Gastrocnemius medialis (tissue), 4 donors: Measurements from ENCODE around the gene EXOC3L2. TPM values are rescaled to one million over a fixed set of nuclear protein-coding genes. Genes with fewer than 3 reads are reported as not detected.

Source experiments
- ATAC-seq, 2 donors: fragments of 150-250 bp; one replicate each; pipeline ENCODE4 v1.9.1; 2016
- DNase-seq, 2 donors: peaks; one replicate each; pipeline ENCODE4 v3.0.0-alpha.2; 2019
- H3K27ac ChIP-seq, 4 donors: fragments of 200-600 bp; sonication (generic); 1 replicate in 1 of 4; 2 replicates in 3 of 4; pipeline ENCODE4 v1.5.1; 2016 to 2018; ENCODE audit warnings: mild to moderate bottlenecking in 2 of 4, moderate library complexity in 1 of 4
- H3K27me3 ChIP-seq, 3 donors: fragments of 200-600 bp; sonication (generic) in 2 of 3; 1 replicate in 1 of 3; 2 replicates in 2 of 3; pipeline versions ENCODE4 v1.5.1 to v1.6.0; 2016 to 2019; ENCODE audit warnings: mild to moderate bottlenecking in 1 of 3, moderate library complexity in 1 of 3
- H3K36me3 ChIP-seq, 2 donors: fragments of 200-600 bp; sonication (generic) in 1 of 2; one replicate each; pipeline ENCODE4 v1.5.1; 2017 to 2018
- H3K4me1 ChIP-seq, 2 donors: fragments of 200-600 bp; sonication (generic) in 1 of 2; one replicate each; pipeline ENCODE4 v1.5.1; 2016 to 2017; ENCODE audit warnings: mild to moderate bottlenecking in 2 of 2
- H3K4me3 ChIP-seq, 4 donors: fragments of 200-600 bp; sonication (generic) in 3 of 4; 1 replicate in 1 of 4; 2 replicates in 3 of 4; pipeline ENCODE4 v1.5.1; 2016 to 2019; ENCODE audit warnings: mild to moderate bottlenecking in 2 of 4
- H3K9me3 ChIP-seq, 3 donors: fragments of 200-600 bp; sonication (generic) in 2 of 3; 1 replicate in 1 of 3; 2 replicates in 2 of 3; pipeline ENCODE4 v1.5.1; 2016 to 2019
- CTCF ChIP-seq, 5 experiments: fragments of 450-650 bp in 3 of 5; fragments of 200-600 bp in 2 of 5; sonication (generic) in 2 of 5; IDR thresholded peaks in 4 of 5; conservative IDR thresholded peaks in 1 of 5; 1 replicate in 4 of 5; 2 replicates in 1 of 5; pipeline ENCODE4 v1.5.1; 2016 to 2019; ENCODE audit warnings: antibody characterized with exemption in 5 of 5, mild to moderate bottlenecking in 3 of 5, moderate library complexity in 3 of 5
- POLR2A ChIP-seq, 2 donors: fragments of 450-650 bp; IDR thresholded peaks; one replicate each; pipeline ENCODE4 v1.6.1; 2017; ENCODE audit warnings: antibody characterized with exemption in 2 of 2, mild to moderate bottlenecking in 2 of 2, moderate library complexity in 2 of 2
- in situ Hi-C, 4 donors: fragments of 200-750 bp; cut with MboI; loops; one replicate each; pipeline versions ENCODE4 v1.15.0 to v1.8.0; 2017; ENCODE audit warnings: low sequenced_read_pairs in 4 of 4
- intact Hi-C: fragments of 100-400 bp; cut with DNase I; formaldehyde crosslinking; loops from one replicate; pipeline ENCODE4 v1.15.1; 2023; ENCODE audit warnings: low total_unique reads
- total RNA-seq, 4 donors: library from RNA; depleted of rRNA; stranded (reverse); fragments of >200 nt; gene quantifications; one replicate each; pipeline versions ENCODE4 v1.1.0 to v1.2.3, GENCODE V29; 2016

The EXOC3L2 gene
- total RNA-seq, 4 donors from 2014 or later = 0.46 to 0.55 TPM; not detected in 2

- H3K27ac ChIP-seq = no peak overlapping the region
- no peaks in the 10 kb centered on the region for H3K36me3 ChIP-seq
- no peak for TF ChIP-seq CTCF (IDR thresholded peaks at IDR 0.05 in 4 of 5, conservative IDR thresholded peaks at IDR 0.05 in 1 of 5)
- no peaks in the 10 kb centered on the region for H3K4me1 ChIP-seq
- H3K9me3 ChIP-seq = no peaks in the 10 kb centered on the region
- ATAC-seq = no peak
- intact Hi-C loops (no loop called here), in situ Hi-C loops (no loop called here)
- no peaks in the 10 kb centered on the region for H3K27me3 ChIP-seq
- DNase-seq = no peak
- H3K4me3 ChIP-seq = no peak overlapping the region
These were observed 58.5 kb downstream of the EXOC3L2 start for GRCh38 chr19:45186509-45187334.

- intact Hi-C loops = no loop called here
- Histone ChIP-seq H3K27me3 (no peaks in the 10 kb centered on the region), H3K9me3 (no peaks in the 10 kb centered on the region), H3K36me3 (peaks cover 0 to 11% of the 10 kb centered on the region in 2 donors), H3K4me3 (no peak overlapping the region), H3K27ac (no peak overlapping the region), H3K4me1 (peaks cover 11 to 16% of the 10 kb centered on the region in 2 donors)
- ATAC-seq (no peak), DNase-seq (no peak)
- in situ Hi-C loops = no loop called here
- no peak for TF ChIP-seq POLR2A (IDR thresholded peaks at IDR 0.05)
- TF ChIP-seq CTCF (IDR thresholded peaks at IDR 0.05 in 4 of 5, conservative IDR thresholded peaks at IDR 0.05 in 1 of 5) = no peak
These were observed 61.1 kb downstream of the EXOC3L2 start for GRCh38 chr19:45184115-45184514.

- intact Hi-C loops = no loop called here
- DNase-seq = no peak
- TF ChIP-seq CTCF (IDR thresholded peaks at IDR 0.05 in 4 of 5, conservative IDR thresholded peaks at IDR 0.05 in 1 of 5) (no peak), POLR2A (IDR thresholded peaks at IDR 0.05) (no peak)
These were observed 62.4 kb downstream of the EXOC3L2 start for GRCh38 chr19:45182758-45183157.

DNA sequence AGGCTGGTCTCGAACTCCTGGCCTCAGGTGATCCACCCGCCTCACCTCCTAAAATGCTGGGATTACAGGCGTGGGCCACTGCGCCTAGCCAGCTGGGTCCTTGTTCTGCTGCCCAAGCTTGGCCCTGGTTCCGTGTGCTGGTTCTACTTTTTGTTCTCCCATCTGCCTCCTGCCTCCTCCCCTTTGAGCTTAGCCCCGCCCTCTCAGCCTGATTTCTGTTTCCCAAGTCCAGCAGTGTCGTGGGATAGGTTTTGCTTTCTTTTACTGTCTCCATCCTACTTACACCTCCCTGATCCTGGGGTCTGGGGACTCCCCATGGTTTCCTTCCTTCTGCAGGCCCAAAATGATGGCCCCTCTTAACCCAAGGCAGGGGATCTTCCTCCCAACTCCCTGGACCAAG lies 64.3 kb downstream of the EXOC3L2 start:
- no peak for ATAC-seq
- DNase-seq = no peak
- intact Hi-C loops (no loop called here), in situ Hi-C loops (no loop called here)
- TF ChIP-seq POLR2A (IDR thresholded peaks at IDR 0.05) (no peak), CTCF (IDR thresholded peaks at IDR 0.05 in 4 of 5, conservative IDR thresholded peaks at IDR 0.05 in 1 of 5) (no peak)
- Histone ChIP-seq H3K9me3 (no peaks in the 10 kb centered on the region), H3K27me3 (no peaks in the 10 kb centered on the region), H3K4me3 (no peak overlapping the region), H3K27ac (no peak overlapping the region), H3K36me3 (peaks cover 0 to 11% of the 10 kb centered on the region in 2 donors), H3K4me1 (peaks cover 16 to 25% of the 10 kb centered on the region in 2 donors)

More at GRCh38 chr19:45182758-45183157, 62.4 kb downstream of the EXOC3L2 start:
- ATAC-seq = no peak
- in situ Hi-C loops = no loop called here
- H3K9me3 ChIP-seq = no peaks in the 10 kb centered on the region
- no peak overlapping the region for H3K27ac ChIP-seq
- no peak overlapping the region for H3K4me3 ChIP-seq
- H3K36me3 ChIP-seq = peaks cover 0 to 11% of the 10 kb centered on the region in 2 donors
- H3K27me3 ChIP-seq = no peaks in the 10 kb centered on the region
- H3K4me1 ChIP-seq = peaks cover 11 to 16% of the 10 kb centered on the region in 2 donors
